Kidney (tissue), 14 donors: Measurements from ENCODE around the gene CKS1B. TPM values are rescaled to one million over a fixed set of nuclear protein-coding genes. Genes with fewer than 3 reads are reported as not detected.

Source experiments
- DNase-seq, 5 donors: peaks; one replicate each; pipeline ENCODE4 v3.0.0-alpha.2; 2013 to 2020
- FAIRE-seq: peaks from 2 replicates; lab custom pipeline; 2012; peaks lifted over from hg19 to GRCh38; lab: Jason Lieb, UNC
- H3K27ac ChIP-seq, 2 donors: one replicate each; pipeline ENCODE4 v1.7.0; 2013; ENCODE audit warnings: low read depth in 2 of 2, low read length in 2 of 2, inconsistent platforms in 1 of 2
- H3K27me3 ChIP-seq: one replicate; pipeline ENCODE4 v1.7.1; 2013; ENCODE audit warnings: low read length, inconsistent platforms; ENCODE audit not compliant: control insufficient read depth, insufficient read depth
- H3K36me3 ChIP-seq, 3 donors: one replicate each; pipeline versions ENCODE4 v1.7.0 to v1.7.1; 2013; ENCODE audit warnings: low read length in 3 of 3, control low read depth in 1 of 3, inconsistent platforms in 1 of 3; ENCODE audit not compliant: insufficient read depth in 3 of 3, control insufficient read depth in 2 of 3
- H3K4me1 ChIP-seq, 3 donors: one replicate each; pipeline versions ENCODE4 v1.7.0 to v1.7.1; 2013; ENCODE audit warnings: low read length in 3 of 3, inconsistent platforms in 1 of 3, low read depth in 1 of 3; ENCODE audit not compliant: control insufficient read depth in 2 of 3, insufficient read depth in 2 of 3
- H3K4me3 ChIP-seq, 3 donors: one replicate each; pipeline versions ENCODE4 v1.7.0 to v1.8.1; 2013; ENCODE audit warnings: low read length in 3 of 3, control low read depth in 1 of 3, inconsistent platforms in 1 of 3
- H3K9ac ChIP-seq, 3 donors: one replicate each; pipeline versions ENCODE4 v1.7.0 to v1.7.1; 2013; ENCODE audit warnings: low read length in 3 of 3, control low read depth in 1 of 3, inconsistent platforms in 1 of 3
- H3K9me3 ChIP-seq, 3 donors: one replicate each; pipeline versions ENCODE4 v1.7.0 to v1.7.1; 2013; ENCODE audit warnings: low read length in 3 of 3, control low read depth in 1 of 3, inconsistent platforms in 1 of 3; ENCODE audit not compliant: control insufficient read depth in 2 of 3, insufficient read depth in 1 of 3
- CTCF ChIP-seq: IDR thresholded peaks from 3 replicates; pipeline ENCODE4 v1.5.1; 2012; ENCODE audit warnings: mild to moderate bottlenecking, moderate library complexity, borderline replicate concordance; ENCODE audit not compliant: insufficient read depth; ENCODE audit errors: extremely low read depth
- intact Hi-C: fragments of 100-400 bp; cut with DNase I; formaldehyde crosslinking; loops from one replicate; pipeline ENCODE4 v1.11.1; 2022
- polyA plus RNA-seq: library from polyadenylated mRNA; stranded (reverse); fragments of 350-450 nt; fragmentation: Illumina TruSeq; extraction: RNeasy Lipid Tissue Mini Kit (QIAGEN cat#74804); gene quantifications from one replicate; pipeline ENCODE4 v1.2.3, GENCODE V29; 2014; ENCODE audit warnings: low read depth, low replicate concordance; ENCODE audit not compliant: insufficient read depth
- total RNA-seq: library from RNA; stranded (reverse); fragmentation: NEBNext Ultra II Directional; extraction: Animal tissue kit (Norgen Biotek cat#: 25700); gene quantifications from one replicate; pipeline ENCODE4 v1.2.1, GENCODE V29; 2021
- donor health status: control.
- donor health status: control.
- donor health status: control.
- donor health status: control.
- donor health status: control.
- donor health status: DM: yes; HTN: yes; CAD: no.
- donor health status: Normal renal cell carcinoma (clear cell type).

The CKS1B gene
- total and polyA plus RNA-seq, 2 donors from 2014 or later, result 23.1 to 43.1 TPM

- peak overlapping the region; percentile 84 to 87 for H3K27ac ChIP-seq
- H3K4me3 ChIP-seq, result peak overlapping the region in 2 of 3 donors; percentile 33 to 41
- DNase-seq (peak; percentile 81 to 90 (median 84)), FAIRE-seq (no peak)
- H3K9ac ChIP-seq, result peak overlapping the region in 1 of 3 donors; percentile 55
- intact Hi-C loops, result no loop called here
- no peaks in the 10 kb centered on the region for H3K9me3 ChIP-seq
- H3K4me1 ChIP-seq, result peaks cover 0 to 10% (median 5%) of the 10 kb centered on the region in 3 donors
- peak; percentile 75 for TF ChIP-seq CTCF
- H3K36me3 ChIP-seq, result no peaks in the 10 kb centered on the region
- no peaks in the 10 kb centered on the region for H3K27me3 ChIP-seq
These were observed 24.5 kb downstream of the CKS1B start for GRCh38 chr1:154998818-154999570.

GRCh38 chr1:154999571-155000410 is 25.3 kb downstream of the CKS1B start:
- intact Hi-C loops, result no loop called here
- Histone ChIP-seq H3K9ac (peak overlapping the region; percentile 47 to 73 (median 60)), H3K9me3 (no peaks in the 10 kb centered on the region), H3K36me3 (no peaks in the 10 kb centered on the region), H3K27ac (peak overlapping the region; percentile 84 to 87), H3K4me1 (peaks cover 2 to 18% (median 10%) of the 10 kb centered on the region in 3 donors), H3K4me3 (peak overlapping the region; percentile 56 to 76 (median 66)), H3K27me3 (no peaks in the 10 kb centered on the region)
- DNase-seq (peak; percentile 53 to 85 (median 79)), FAIRE-seq (no peak)
- TF ChIP-seq CTCF, result no peak

- peak in 2 of 5 donors; percentile 58 to 82 for DNase-seq
- Histone ChIP-seq H3K9ac (peak overlapping the region; percentile 47 to 73 (median 60)), H3K4me3 (peak overlapping the region; percentile 66 to 90 (median 76)), H3K4me1 (peaks cover 2 to 22% (median 10%) of the 10 kb centered on the region in 3 donors), H3K27ac (peak overlapping the region; percentile 97), H3K9me3 (no peaks in the 10 kb centered on the region), H3K27me3 (no peaks in the 10 kb centered on the region), H3K36me3 (no peaks in the 10 kb centered on the region)
- FAIRE-seq, result no peak
- no peak for TF ChIP-seq CTCF
- intact Hi-C loops, result no loop called here
These were observed 25.9 kb downstream of the CKS1B start for GRCh38 chr1:155000411-155000725.
